CD4-positive, alpha-beta T cell treated with Interleukin-17A for 1 hour (primary cell): ENCODE results near the gene NAMPT.
A peak's percentile ranks its signal among the peaks of the same experiment; 100 is the strongest.

Experiments
- DNase-seq: peaks from one replicate; pipeline ENCODE4 v3.0.0-alpha.2; 2020

NAMPT gene

GRCh38 chr7:106270122-106270977 is 14.4 kb downstream of the NAMPT start:
- no peak for DNase-seq

GRCh38 chr7:106269254-106269961 is 15.4 kb downstream of the NAMPT start:
- no peak for DNase-seq

GRCh38 chr7:106265133-106265532 is 19.6 kb downstream of the NAMPT start:
- DNase-seq = no peak

- DNase-seq = no peak
Observed at GRCh38 chr7:106262221-106262881, 22.4 kb downstream of the NAMPT start.

- peak; percentile 32 for DNase-seq
Observed at GRCh38 chr7:106260136-106260561, 24.6 kb downstream of the NAMPT start.

GRCh38 chr7:106258789-106259188 is 26.0 kb downstream of the NAMPT start:
- DNase-seq = no peak

- DNase-seq = no peak
Observed at GRCh38 chr7:106257752-106258151, 27.0 kb downstream of the NAMPT start.

- DNase-seq = no peak
Observed at GRCh38 chr7:106256144-106256543, 28.6 kb downstream of the NAMPT start.

GRCh38 chr7:106255246-106255645 is 29.5 kb downstream of the NAMPT start:
- DNase-seq = no peak

GRCh38 chr7:106254525-106255116 is 30.2 kb downstream of the NAMPT start:
- no peak for DNase-seq

GRCh38 chr7:106252568-106252967 is 32.2 kb downstream of the NAMPT start:
- no peak for DNase-seq

GRCh38 chr7:106249488-106249887 is 35.3 kb downstream of the NAMPT start:
- no peak for DNase-seq

- no peak for DNase-seq
Observed at GRCh38 chr7:106248600-106248999, 36.2 kb downstream of the NAMPT start.

- no peak for DNase-seq
Observed at GRCh38 chr7:106247841-106248240, 36.9 kb downstream of the NAMPT start.

GRCh38 chr7:106246902-106247711 is 37.7 kb downstream of the NAMPT start:
- no peak for DNase-seq

- no peak for DNase-seq
Observed at GRCh38 chr7:106243893-106244292, 40.9 kb downstream of the NAMPT start.

GRCh38 chr7:106239406-106239805 is 45.4 kb downstream of the NAMPT start:
- no peak for DNase-seq

GRCh38 chr7:106238830-106239229 is 46.0 kb downstream of the NAMPT start:
- DNase-seq = no peak

GRCh38 chr7:106236065-106236464 is 48.7 kb downstream of the NAMPT start:
- DNase-seq = no peak

GRCh38 chr7:106234425-106234824 is 50.4 kb downstream of the NAMPT start:
- DNase-seq = no peak

GRCh38 chr7:106231856-106232490 is 52.8 kb downstream of the NAMPT start:
- DNase-seq = no peak

- no peak for DNase-seq
Observed at GRCh38 chr7:106225856-106226255, 58.9 kb downstream of the NAMPT start.
